Colonic mucosa (tissue), 4 donors: ENCODE measurements around the gene SEBOX. TPM values are rescaled to one million over a fixed set of nuclear protein-coding genes. Genes with fewer than 3 reads are reported as not detected.

Source experiments
- DNase-seq: peaks from one replicate; pipeline ENCODE4 v3.0.0-alpha.2; 2020
- H3K27ac ChIP-seq: fragments of 200-600 bp; one replicate; pipeline ENCODE4 v1.8.0; 2021
- H3K27me3 ChIP-seq: fragments of 200-600 bp; one replicate; pipeline ENCODE4 v1.8.0; 2021
- H3K36me3 ChIP-seq: fragments of 200-600 bp; one replicate; pipeline ENCODE4 v1.8.0; 2021
- H3K4me1 ChIP-seq: fragments of 200-600 bp; one replicate; pipeline ENCODE4 v1.8.0; 2021; ENCODE audit warnings: mild to moderate bottlenecking
- H3K4me3 ChIP-seq: fragments of 200-600 bp; one replicate; pipeline ENCODE4 v1.8.0; 2021
- H3K9ac ChIP-seq, 2 donors: one replicate each; pipeline ENCODE4 v1.7.0; 2013; ENCODE audit warnings: control low read depth in 2 of 2, low read depth in 2 of 2, low read length in 2 of 2
- H3K9me3 ChIP-seq: fragments of 200-600 bp; one replicate; pipeline ENCODE4 v1.8.0; 2021
- CTCF ChIP-seq: fragments of 200-600 bp; IDR thresholded peaks from one replicate; pipeline ENCODE4 v1.8.0; 2022; ENCODE audit warnings: antibody characterized with exemption, mild to moderate bottlenecking
- intact Hi-C: fragments of 100-400 bp; cut with DNase I; formaldehyde crosslinking; loops from one replicate; pipeline ENCODE4 v1.14.1; 2022
- total RNA-seq, 2 donors: library from RNA; stranded (reverse); fragmentation: NEBNext Ultra II Directional in 1 of 2; extraction: Animal tissue kit (Norgen Biotek cat#: 25700) in 1 of 2; gene quantifications; one replicate each; pipeline ENCODE4 v1.2.1, GENCODE V29; 2021
- donor health status: healthy.
- donor health status: DM: no; HTN: no; CAD: no.
- donor health status: DM: no; HTN: no; CAD: no.

SEBOX gene
- total RNA-seq, 2 donors from 2014 or later, result not detected

- intact Hi-C loops, result no loop called here
- TF ChIP-seq CTCF, result no peak
Measured at GRCh38 chr17:28366605-28367004, 1.6 kb upstream of the SEBOX start.

GRCh38 chr17:28365487-28365886, 488 bp upstream of the SEBOX start:
- Histone ChIP-seq H3K4me1 (no peaks in the 10 kb centered on the region), H3K27me3 (no peaks in the 10 kb centered on the region), H3K9me3 (no peaks in the 10 kb centered on the region), H3K4me3 (no peak overlapping the region), H3K36me3 (peaks cover 11% of the 10 kb centered on the region), H3K9ac (no peak overlapping the region), H3K27ac (no peak overlapping the region)
- TF ChIP-seq CTCF, result no peak
- intact Hi-C loops, result no loop called here
- no peak for DNase-seq

More at GRCh38 chr17:28366605-28367004, 1.6 kb upstream of the SEBOX start:
- Histone ChIP-seq H3K9ac (no peak overlapping the region), H3K27ac (no peak overlapping the region), H3K27me3 (no peaks in the 10 kb centered on the region), H3K36me3 (peaks cover 4% of the 10 kb centered on the region), H3K9me3 (no peaks in the 10 kb centered on the region), H3K4me3 (no peak overlapping the region), H3K4me1 (no peaks in the 10 kb centered on the region)
- DNase-seq, result no peak

- DNase-seq, result no peak
- Histone ChIP-seq H3K27ac (no peak overlapping the region), H3K4me1 (no peaks in the 10 kb centered on the region), H3K9ac (no peak overlapping the region), H3K36me3 (peaks cover 11% of the 10 kb centered on the region), H3K4me3 (no peak overlapping the region), H3K9me3 (no peaks in the 10 kb centered on the region), H3K27me3 (no peaks in the 10 kb centered on the region)
- intact Hi-C loops, result no loop called here
- no peak for TF ChIP-seq CTCF
Measured at GRCh38 chr17:28363776-28364650, 986 bp downstream of the SEBOX start.

- H3K9me3 ChIP-seq, result no peaks in the 10 kb centered on the region
- TF ChIP-seq CTCF, result no peak
Measured at GRCh38 chr17:28363186-28363585, 1.8 kb downstream of the SEBOX start.

GRCh38 chr17:28357901-28358197, 7.2 kb downstream of the SEBOX start:
- intact Hi-C loops, result no loop called here
- DNase-seq, result no peak
- no peak for TF ChIP-seq CTCF

More at GRCh38 chr17:28363186-28363585, 1.8 kb downstream of the SEBOX start:
- intact Hi-C loops, result no loop called here
- no peaks in the 10 kb centered on the region for H3K27me3 ChIP-seq
- no peak for DNase-seq
- peaks cover 6% of the 10 kb centered on the region for H3K4me1 ChIP-seq
- H3K36me3 ChIP-seq, result peaks cover 11% of the 10 kb centered on the region
- no peak overlapping the region for H3K9ac ChIP-seq
- H3K4me3 ChIP-seq, result no peak overlapping the region
- no peak overlapping the region for H3K27ac ChIP-seq

More at GRCh38 chr17:28357901-28358197, 7.2 kb downstream of the SEBOX start:
- H3K27me3 ChIP-seq, result no peaks in the 10 kb centered on the region
- peak overlapping the region; percentile 99 for H3K4me3 ChIP-seq
- no peaks in the 10 kb centered on the region for H3K9me3 ChIP-seq
- peaks cover 16% of the 10 kb centered on the region for H3K36me3 ChIP-seq
- peak overlapping the region; percentile 76 for H3K27ac ChIP-seq
- peaks cover 7% of the 10 kb centered on the region for H3K4me1 ChIP-seq
- H3K9ac ChIP-seq, result peak overlapping the region; percentile 74 to 86
